Left renal pelvis (tissue), 4 donors: ENCODE data around the gene SCN2B. TPM values are rescaled to one million over a fixed set of nuclear protein-coding genes. Genes with fewer than 3 reads are reported as not detected.

Source experiments
- polyA plus RNA-seq, 4 donors: library from polyadenylated mRNA; unstranded; fragments of 120-200 nt; gene quantifications; one replicate each; pipeline ENCODE4 v1.2.1, GENCODE V29; 2013; ENCODE audit not compliant: insufficient read length in 4 of 4

SCN2B gene
- polyA plus RNA-seq, 4 donors: 4.2 to 7.1 (median 4.2) TPM

Other genes with a start within 250 kb of the SCN2B start
- gene TMPRSS13, start 247.2 kb downstream of the SCN2B start, polyA plus RNA-seq: under 1 TPM; 0.31 to 0.84 (median 0.72) TPM
- 1 to 10 TPM; 2.7 to 6.1 (median 3.1) TPM for gene IL10RA, start 190.2 kb downstream of the SCN2B start, polyA plus RNA-seq
- 10 to 100 TPM in 3 of 4 donors, under 1 TPM in 1; 0.59 to 34.7 (median 28.1) TPM for gene TMPRSS4, start 99.6 kb downstream of the SCN2B start, polyA plus RNA-seq
- under 1 TPM in 3 of 4 donors, not detected in 1; 0.07 to 0.35 (median 0.10) TPM for gene SMIM35, start 89.7 kb downstream of the SCN2B start, polyA plus RNA-seq
- gene SCN4B, start 23.8 kb downstream of the SCN2B start, polyA plus RNA-seq: 1 to 10 TPM; 1.0 to 3.0 (median 1.5) TPM
- 1 to 10 TPM; 2.1 to 3.1 (median 2.5) TPM for gene JAML, start 48.4 kb upstream of the SCN2B start, polyA plus RNA-seq
- gene MPZL3, start 75.7 kb upstream of the SCN2B start, polyA plus RNA-seq: 1 to 10 TPM; 2.4 to 6.8 (median 5.2) TPM
- 10 to 100 TPM in 3 of 4 donors, 1 to 10 TPM in 1; 3.2 to 27.9 (median 23.3) TPM for gene MPZL2, start 87.7 kb upstream of the SCN2B start, polyA plus RNA-seq
- gene CD3E, start 128.1 kb upstream of the SCN2B start, polyA plus RNA-seq: 1 to 10 TPM in 1 of 4 donors, under 1 TPM in 3; 0.32 to 1.4 (median 0.35) TPM
- gene CD3D, start 166.1 kb upstream of the SCN2B start, polyA plus RNA-seq: under 1 TPM in 3 of 4 donors, not detected in 1; 0.47 to 0.98 (median 0.66) TPM
- under 1 TPM; 0.16 to 0.72 (median 0.33) TPM for gene CD3G, start 167.7 kb upstream of the SCN2B start, polyA plus RNA-seq
- gene UBE4A, start 183.0 kb upstream of the SCN2B start, polyA plus RNA-seq: 10 to 100 TPM; 39.0 to 44.9 (median 41.8) TPM
- gene ATP5MG, start 225.0 kb upstream of the SCN2B start, polyA plus RNA-seq: 100 to 1,000 TPM; 334 to 463 (median 422) TPM